GM19099 (cell line): ENCODE measurements around the gene GDPD5.

Experiments used
- POLR2A ChIP-seq: IDR thresholded peaks from 3 replicates; pipeline ENCODE4 v1.6.1; 2011; ENCODE audit warnings: low read depth; ENCODE audit not compliant: insufficient read length; ENCODE audit errors: extremely low read depth

Gene GDPD5

GRCh38 chr11:75389276-75389605, 136.5 kb downstream of the GDPD5 start:
- TF ChIP-seq POLR2A: no peak

DNA sequence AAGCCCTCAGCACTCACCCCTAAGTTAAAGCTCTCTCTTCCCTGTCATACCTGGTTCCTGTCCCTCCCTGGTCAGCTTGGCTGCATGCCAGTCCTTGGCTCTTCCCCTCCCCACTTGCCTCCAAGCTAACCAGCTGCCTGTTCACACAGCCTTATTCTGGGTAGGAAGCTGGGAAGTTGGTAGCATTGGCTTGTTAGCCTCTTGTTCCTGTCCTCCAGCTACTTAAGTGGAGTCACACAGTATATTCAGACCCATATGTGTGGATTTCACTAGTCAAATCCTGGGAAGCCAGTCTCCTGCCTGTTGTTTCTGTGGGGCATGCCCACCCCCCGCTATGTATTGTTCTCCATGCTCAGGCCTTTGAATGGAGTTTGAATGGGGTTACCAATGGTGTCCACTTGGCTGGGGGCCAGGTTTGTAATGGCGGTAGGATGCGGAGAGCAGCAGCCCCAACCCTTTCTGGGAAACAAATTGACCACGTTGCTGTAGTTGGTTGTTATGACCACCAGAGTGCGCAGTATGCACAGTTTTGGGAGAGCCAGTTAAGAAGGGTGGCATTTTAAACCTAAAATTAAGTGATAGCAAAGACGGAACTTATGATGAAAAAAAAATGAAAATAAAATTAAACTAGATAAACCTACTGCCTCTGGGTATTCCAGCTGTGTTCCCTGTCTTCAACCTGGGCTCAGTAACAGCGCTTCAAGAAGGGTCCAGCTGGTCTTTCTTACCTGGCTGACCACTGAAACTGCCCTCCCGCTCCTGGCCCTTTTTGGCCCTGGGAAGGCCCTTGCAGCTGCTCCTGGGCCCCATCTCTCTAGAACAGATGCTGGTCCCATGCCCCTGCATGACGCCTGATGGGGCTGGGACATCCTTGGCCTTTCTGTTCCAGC, 137.1 kb downstream of the GDPD5 start:
- no peak for TF ChIP-seq POLR2A

GRCh38 chr11:75387736-75388294, 137.9 kb downstream of the GDPD5 start:
- TF ChIP-seq POLR2A: no peak

DNA sequence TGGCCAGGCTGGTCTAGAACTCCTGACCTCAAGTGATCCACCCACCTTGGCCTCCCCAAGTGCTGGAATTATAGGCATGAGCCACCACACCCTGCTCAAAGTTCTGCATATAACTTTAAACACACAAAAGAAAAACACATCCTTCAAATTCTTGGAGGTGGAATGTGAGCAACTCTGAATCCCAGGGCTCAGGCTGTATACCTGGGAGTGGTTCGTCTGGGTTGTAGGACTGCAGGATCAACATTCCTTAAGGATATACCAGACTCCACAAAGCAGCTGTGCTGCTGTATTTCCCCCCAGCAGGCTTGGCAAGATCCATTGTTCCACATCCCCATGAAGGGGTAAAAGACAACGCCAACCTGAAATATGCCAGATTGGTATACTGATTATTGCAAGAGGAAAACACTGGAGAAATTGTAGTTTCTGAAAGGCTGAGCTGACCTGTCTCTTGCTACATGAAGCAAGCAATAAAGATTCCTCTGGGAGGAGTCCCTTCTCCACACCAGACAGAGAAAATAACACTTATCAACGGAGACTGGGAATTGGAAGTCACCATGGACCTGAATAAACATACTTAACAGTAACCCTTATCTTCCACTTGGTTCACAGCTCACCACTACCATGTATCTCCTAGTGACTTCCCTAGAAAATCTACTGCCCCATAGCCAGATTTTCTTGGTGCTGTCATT, 138.7 kb downstream of the GDPD5 start:
- no peak for TF ChIP-seq POLR2A
